ENCODE measurements around the gene RHOD.

GRCh38 chr11:67117176-67117575, 60.5 kb downstream of the RHOD start:
- no peak for TF ChIP-seq POLR2A (IDR thresholded peaks at IDR 0.05; ENCODE audit: low read length)
- TF ChIP-seq GATA1 (IDR thresholded peaks at IDR 0.05; ENCODE audit: low read depth, low read length) = no peak
